Fibroblast of skin of scalp (primary cell): Measurements from ENCODE around the gene CDX2.

Experiments
- DNase-seq: peaks from one replicate; pipeline ENCODE4 v3.0.0-alpha.2; 2013

The CDX2 gene

GRCh38 chr13:27978301-27978968 is 9.3 kb upstream of the CDX2 start:
- DNase-seq, result no peak

- DNase-seq, result no peak
Measured at GRCh38 chr13:27977476-27978300, 8.6 kb upstream of the CDX2 start.

- DNase-seq, result no peak
Measured at GRCh38 chr13:27976362-27977091, 7.4 kb upstream of the CDX2 start.

GRCh38 chr13:27975564-27976361 is 6.6 kb upstream of the CDX2 start:
- DNase-seq, result no peak

- no peak for DNase-seq
Measured at GRCh38 chr13:27973961-27974662, 5.0 kb upstream of the CDX2 start.

GRCh38 chr13:27973291-27973690 is 4.2 kb upstream of the CDX2 start:
- no peak for DNase-seq

- no peak for DNase-seq
Measured at GRCh38 chr13:27972478-27972820, 3.3 kb upstream of the CDX2 start.

- no peak for DNase-seq
Measured at GRCh38 chr13:27971776-27972477, 2.8 kb upstream of the CDX2 start.

GRCh38 chr13:27971236-27971645 is 2.1 kb upstream of the CDX2 start:
- no peak for DNase-seq

GRCh38 chr13:27970382-27971235 is 1.5 kb upstream of the CDX2 start:
- no peak for DNase-seq

GRCh38 chr13:27969866-27970229 is 733 bp upstream of the CDX2 start:
- DNase-seq, result no peak

GRCh38 chr13:27968316-27969081 is 616 bp downstream of the CDX2 start:
- no peak for DNase-seq

- no peak for DNase-seq
Measured at GRCh38 chr13:27967736-27968315, 1.3 kb downstream of the CDX2 start.

GRCh38 chr13:27967203-27967735 is 1.8 kb downstream of the CDX2 start:
- no peak for DNase-seq

GRCh38 chr13:27966641-27967202 is 2.4 kb downstream of the CDX2 start:
- DNase-seq, result no peak

GRCh38 chr13:27965740-27966640 is 3.1 kb downstream of the CDX2 start:
- DNase-seq, result no peak

- DNase-seq, result no peak
Measured at GRCh38 chr13:27965343-27965739, 3.8 kb downstream of the CDX2 start.
